GM19395 (cell line): Measurements from ENCODE around the gene GOSR2.
"Not testable (repeated sequence)": the region's sequence is repeated elsewhere in the genome, so short reads cannot be mapped to it uniquely, and the experiment has no call there.

ENCODE experiments used
- ATAC-seq: cut with Tn5 transposase; IDR thresholded peaks from one replicate; pipeline ENCODE4 v1.9.1; 2021; ENCODE audit warnings: mild to moderate bottlenecking, moderate library complexity; ENCODE audit not compliant: unreplicated experiment

GOSR2 gene

DNA sequence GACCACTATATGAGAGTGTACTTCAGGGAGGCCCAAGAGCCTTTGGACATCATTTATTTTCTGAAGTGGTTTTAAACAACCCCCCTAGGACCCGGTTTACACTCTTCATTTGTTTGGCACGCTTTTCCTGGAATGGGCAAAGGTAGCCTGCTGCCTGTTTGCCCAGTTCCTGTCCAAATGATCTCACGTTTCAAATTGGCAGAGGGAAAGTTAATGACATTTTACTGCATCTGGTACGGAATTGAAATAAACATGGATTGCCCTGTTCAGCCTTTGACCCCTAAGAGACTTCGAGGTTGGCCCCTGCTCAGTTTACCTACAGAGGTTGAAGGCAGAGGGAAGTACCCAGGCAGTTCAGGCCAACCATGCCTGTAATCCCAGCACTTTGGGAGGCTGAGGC lies 61.9 kb downstream of the GOSR2 start:
- no peak for ATAC-seq

- no peak for ATAC-seq
Observed at GRCh38 chr17:46986366-46986765, 63.4 kb downstream of the GOSR2 start.

GRCh38 chr17:46987927-46988326 lies 65.0 kb downstream of the GOSR2 start:
- ATAC-seq: not testable (repeated sequence)

DNA sequence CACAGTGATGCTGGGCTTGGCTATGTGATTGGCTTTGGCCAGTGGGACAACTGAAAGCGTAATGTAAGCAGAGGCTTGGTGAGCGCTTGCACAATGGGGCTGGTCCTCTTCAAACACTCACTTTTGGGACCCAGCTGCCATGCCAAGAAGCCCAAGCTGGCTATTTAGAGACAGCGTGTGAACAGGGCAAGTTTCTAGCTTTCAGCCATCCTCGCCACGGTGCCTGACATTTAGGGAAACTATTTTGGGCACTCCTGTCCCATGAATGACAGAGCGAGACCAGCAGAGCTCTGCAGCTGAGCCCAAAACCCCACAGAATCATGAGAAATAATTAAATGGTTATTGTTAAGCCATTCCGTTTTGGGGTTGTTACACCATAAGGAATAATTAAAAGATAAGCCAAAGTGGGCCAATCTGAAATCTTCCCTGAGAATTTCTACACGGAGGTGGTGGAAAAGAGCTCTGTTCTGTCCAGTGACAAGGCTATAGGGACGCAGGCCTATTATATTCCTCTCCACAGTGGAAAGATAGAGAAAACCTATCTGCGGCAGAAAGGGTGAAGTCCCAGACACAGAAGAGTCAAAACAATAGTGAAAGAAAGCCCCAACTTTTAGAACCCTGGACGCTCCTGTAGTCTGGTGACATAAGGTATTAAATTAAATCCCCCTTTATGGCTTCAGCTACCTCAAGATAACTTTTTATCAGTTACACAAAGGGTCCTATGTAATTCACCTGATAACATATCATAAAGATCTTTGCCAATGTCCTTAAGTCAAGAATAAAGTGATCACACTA lies 66.9 kb downstream of the GOSR2 start:
- no peak for ATAC-seq

DNA sequence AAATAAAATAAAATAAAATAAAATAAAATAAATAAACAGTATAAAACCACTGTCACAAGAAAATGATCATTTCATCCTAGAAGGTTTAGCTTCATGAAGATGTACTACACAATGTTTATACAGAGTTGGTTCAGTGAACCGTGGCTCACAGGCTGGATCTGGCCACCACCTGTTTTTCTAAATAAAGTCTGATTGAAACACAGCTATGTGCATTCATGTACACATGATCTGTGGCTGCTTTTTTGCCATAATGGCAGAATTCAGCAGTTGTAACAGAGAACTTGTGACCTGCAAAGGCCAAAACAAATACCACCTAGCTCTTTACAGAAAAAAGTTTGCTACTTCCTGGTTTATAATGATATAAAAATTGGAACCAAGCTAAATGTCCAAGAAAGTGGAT lies 68.7 kb downstream of the GOSR2 start:
- ATAC-seq: no peak
